Chondrocyte (in vitro differentiated cells): ENCODE measurements around the gene SFXN4. TPM values are rescaled to one million over a fixed set of nuclear protein-coding genes. Genes with fewer than 3 reads are reported as not detected.
"Not testable (repeated sequence)": the region's sequence is repeated elsewhere in the genome, so short reads cannot be mapped to it uniquely, and the experiment has no call there.

Source experiments
- DNase-seq: peaks from one replicate; pipeline ENCODE4 v3.0.0; 2021; ENCODE audit warnings: mixed read lengths, low spot score
- H3K27ac Mint-ChIP-seq: one replicate; pipeline ENCODE4 v1.8.0; 2021; ENCODE audit warnings: mild to moderate bottlenecking, moderate library complexity, mixed read lengths; ENCODE audit not compliant: unreplicated experiment
- H3K27me3 Mint-ChIP-seq: 2 replicates; pipeline ENCODE4 v1.8.0; 2021; ENCODE audit warnings: low read depth, mixed read lengths
- H3K36me3 Mint-ChIP-seq: 2 replicates; pipeline ENCODE4 v1.8.0; 2021; ENCODE audit warnings: low read depth, mixed read lengths
- H3K4me1 Mint-ChIP-seq: 2 replicates; pipeline ENCODE4 v1.8.0; 2021; ENCODE audit warnings: low read depth, mild to moderate bottlenecking, mixed read lengths
- H3K4me3 Mint-ChIP-seq: one replicate; pipeline ENCODE4 v1.8.0; 2021; ENCODE audit warnings: mild to moderate bottlenecking, moderate library complexity, mixed read lengths; ENCODE audit not compliant: unreplicated experiment
- H3K9me3 Mint-ChIP-seq: 2 replicates; pipeline ENCODE4 v1.8.0; 2021; ENCODE audit warnings: low read depth, mixed read lengths
- CTCF ChIP-seq: fragments of 200-600 bp; sonication (generic); IDR thresholded peaks from 2 replicates; pipeline ENCODE4 v1.5.0; 2021; ENCODE audit warnings: antibody characterized with exemption, mild to moderate bottlenecking, moderate library complexity
- total RNA-seq: library from RNA; stranded (reverse); gene quantifications from 3 replicates; pipeline ENCODE4 v1.2.1, GENCODE V29; 2021

SFXN4 gene
- total RNA-seq, 1 donor from 2014 or later = 13.9 TPM

GRCh38 chr10:119100434-119101238 lies 64.9 kb downstream of the SFXN4 start:
- TF ChIP-seq CTCF = no peak
- no peak overlapping the region for H3K27ac Mint-ChIP-seq
- no peak for DNase-seq
- H3K36me3 Mint-ChIP-seq = no peaks in the 10 kb centered on the region
- H3K4me3 Mint-ChIP-seq = no peak overlapping the region
- no peaks in the 10 kb centered on the region for H3K9me3 Mint-ChIP-seq
- no peaks in the 10 kb centered on the region for H3K27me3 Mint-ChIP-seq
- H3K4me1 Mint-ChIP-seq = peaks cover 9% of the 10 kb centered on the region

GRCh38 chr10:119098576-119098975 lies 66.9 kb downstream of the SFXN4 start:
- Mint-ChIP-seq H3K36me3 (no peaks in the 10 kb centered on the region), H3K9me3 (no peaks in the 10 kb centered on the region), H3K27me3 (no peaks in the 10 kb centered on the region), H3K4me1 (peaks cover 2% of the 10 kb centered on the region), H3K4me3 (no peak overlapping the region), H3K27ac (no peak overlapping the region)
- no peak for DNase-seq
- TF ChIP-seq CTCF = no peak

GRCh38 chr10:119096641-119097415 lies 68.7 kb downstream of the SFXN4 start:
- H3K4me1 Mint-ChIP-seq, DNase-seq, H3K36me3 Mint-ChIP-seq, H3K9me3 Mint-ChIP-seq, H3K27ac Mint-ChIP-seq, H3K27me3 Mint-ChIP-seq, H3K4me3 Mint-ChIP-seq: not testable (repeated sequence)

GRCh38 chr10:119095640-119096039 lies 69.9 kb downstream of the SFXN4 start:
- Mint-ChIP-seq H3K9me3 (no peaks in the 10 kb centered on the region), H3K4me1 (no peaks in the 10 kb centered on the region), H3K36me3 (no peaks in the 10 kb centered on the region), H3K27me3 (no peaks in the 10 kb centered on the region), H3K27ac (no peak overlapping the region), H3K4me3 (no peak overlapping the region)
- no peak for TF ChIP-seq CTCF
- DNase-seq = no peak

GRCh38 chr10:119090968-119091367 lies 74.5 kb downstream of the SFXN4 start:
- no peak for DNase-seq
- no peaks in the 10 kb centered on the region for H3K4me1 Mint-ChIP-seq
- H3K27ac Mint-ChIP-seq = no peak overlapping the region

More at GRCh38 chr10:119090968-119091367, 74.5 kb downstream of the SFXN4 start:
- no peak overlapping the region for H3K4me3 Mint-ChIP-seq
- H3K36me3 Mint-ChIP-seq = no peaks in the 10 kb centered on the region
- no peaks in the 10 kb centered on the region for H3K27me3 Mint-ChIP-seq
- no peak for TF ChIP-seq CTCF
- H3K9me3 Mint-ChIP-seq = no peaks in the 10 kb centered on the region

Other genes with a start within 250 kb of the SFXN4 start
- 3.8 to 9.7 TPM (median 4.5 TPM) in 3 replicates for gene NANOS1, start 136.0 kb downstream of the SFXN4 start, total RNA-seq
- 121 to 136 TPM (median 134 TPM) in 3 replicates for gene EIF3A, start 84.9 kb downstream of the SFXN4 start, total RNA-seq
- gene DENND10, start 61.6 kb downstream of the SFXN4 start, total RNA-seq = 32.4 to 43.0 TPM (median 40.1 TPM) in 3 replicates
- 78.6 to 85.0 TPM (median 79.2 TPM) in 3 replicates for gene PRDX3, start 13.1 kb upstream of the SFXN4 start, total RNA-seq
- 11.7 to 16.4 TPM (median 15.7 TPM) in 3 replicates for gene GRK5, start 41.9 kb upstream of the SFXN4 start, total RNA-seq